NCI-H2029 (cell line): ENCODE data around the gene NFYC.

Experiments
- DNase-seq: peaks from one replicate; lab custom pipeline; 2025; lab: John Stamatoyannopoulos, UW

Gene NFYC

GRCh38 chr1:40798366-40799281 lies 107.1 kb downstream of the NFYC start:
- DNase-seq = no peak

- no peak for DNase-seq
These were observed 107.9 kb downstream of the NFYC start for GRCh38 chr1:40799351-40799867.

GRCh38 chr1:40801742-40802077 lies 110.2 kb downstream of the NFYC start:
- no peak for DNase-seq

GRCh38 chr1:40802078-40802741 lies 110.7 kb downstream of the NFYC start:
- peak; percentile 100 for DNase-seq

- no peak for DNase-seq
These were observed 111.2 kb downstream of the NFYC start for GRCh38 chr1:40802742-40803113.

GRCh38 chr1:40803447-40803846 lies 111.9 kb downstream of the NFYC start:
- DNase-seq = no peak

- no peak for DNase-seq
These were observed 112.4 kb downstream of the NFYC start for GRCh38 chr1:40803902-40804301.

- no peak for DNase-seq
These were observed 114.7 kb downstream of the NFYC start for GRCh38 chr1:40806240-40806639.

- no peak for DNase-seq
These were observed 115.5 kb downstream of the NFYC start for GRCh38 chr1:40806731-40807695.

GRCh38 chr1:40808002-40808401 lies 116.5 kb downstream of the NFYC start:
- no peak for DNase-seq

GRCh38 chr1:40808444-40808843 lies 116.9 kb downstream of the NFYC start:
- no peak for DNase-seq

- DNase-seq = no peak
These were observed 117.4 kb downstream of the NFYC start for GRCh38 chr1:40808909-40809308.

GRCh38 chr1:40810927-40811326 lies 119.4 kb downstream of the NFYC start:
- no peak for DNase-seq

GRCh38 chr1:40815420-40815819 lies 123.9 kb downstream of the NFYC start:
- no peak for DNase-seq

- DNase-seq = no peak
These were observed 126.3 kb downstream of the NFYC start for GRCh38 chr1:40817791-40818263.

GRCh38 chr1:40818264-40818961 lies 126.9 kb downstream of the NFYC start:
- DNase-seq = peak; percentile 96

- no peak for DNase-seq
These were observed 127.6 kb downstream of the NFYC start for GRCh38 chr1:40819101-40819500.

GRCh38 chr1:40820251-40820797 lies 128.8 kb downstream of the NFYC start:
- DNase-seq = no peak
